GM19455 (cell line): ENCODE data around the gene GRK1.

Experiments used
- ATAC-seq: cut with Tn5 transposase; IDR thresholded peaks from one replicate; pipeline ENCODE4 v1.9.1; 2021; ENCODE audit not compliant: unreplicated experiment

GRK1 gene

GRCh38 chr13:113649212-113649611 is 17.8 kb upstream of the GRK1 start:
- no peak for ATAC-seq

- no peak for ATAC-seq
These were observed 16.7 kb upstream of the GRK1 start for GRCh38 chr13:113650275-113650674.

DNA sequence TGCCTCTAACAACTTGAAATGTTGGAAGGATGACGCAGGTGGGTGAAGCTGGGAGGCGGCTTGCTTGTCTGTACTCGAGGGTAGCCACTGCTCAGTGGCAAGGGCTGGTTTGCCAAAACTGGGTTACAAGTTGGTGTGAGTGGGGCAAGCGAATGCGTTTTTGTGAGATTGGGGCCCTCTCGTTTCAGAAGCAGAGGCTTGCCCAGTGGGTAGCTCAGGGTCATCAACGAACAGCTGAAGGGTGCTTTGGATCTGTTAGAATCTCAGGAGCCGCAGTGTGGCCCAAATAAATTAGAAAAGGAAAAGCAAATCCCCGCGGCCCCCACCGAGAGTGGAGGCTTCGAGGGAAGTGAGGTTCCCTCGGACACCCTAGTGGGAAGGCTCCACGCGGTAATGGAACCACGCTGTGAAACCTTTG is 16.3 kb upstream of the GRK1 start:
- ATAC-seq = no peak

DNA sequence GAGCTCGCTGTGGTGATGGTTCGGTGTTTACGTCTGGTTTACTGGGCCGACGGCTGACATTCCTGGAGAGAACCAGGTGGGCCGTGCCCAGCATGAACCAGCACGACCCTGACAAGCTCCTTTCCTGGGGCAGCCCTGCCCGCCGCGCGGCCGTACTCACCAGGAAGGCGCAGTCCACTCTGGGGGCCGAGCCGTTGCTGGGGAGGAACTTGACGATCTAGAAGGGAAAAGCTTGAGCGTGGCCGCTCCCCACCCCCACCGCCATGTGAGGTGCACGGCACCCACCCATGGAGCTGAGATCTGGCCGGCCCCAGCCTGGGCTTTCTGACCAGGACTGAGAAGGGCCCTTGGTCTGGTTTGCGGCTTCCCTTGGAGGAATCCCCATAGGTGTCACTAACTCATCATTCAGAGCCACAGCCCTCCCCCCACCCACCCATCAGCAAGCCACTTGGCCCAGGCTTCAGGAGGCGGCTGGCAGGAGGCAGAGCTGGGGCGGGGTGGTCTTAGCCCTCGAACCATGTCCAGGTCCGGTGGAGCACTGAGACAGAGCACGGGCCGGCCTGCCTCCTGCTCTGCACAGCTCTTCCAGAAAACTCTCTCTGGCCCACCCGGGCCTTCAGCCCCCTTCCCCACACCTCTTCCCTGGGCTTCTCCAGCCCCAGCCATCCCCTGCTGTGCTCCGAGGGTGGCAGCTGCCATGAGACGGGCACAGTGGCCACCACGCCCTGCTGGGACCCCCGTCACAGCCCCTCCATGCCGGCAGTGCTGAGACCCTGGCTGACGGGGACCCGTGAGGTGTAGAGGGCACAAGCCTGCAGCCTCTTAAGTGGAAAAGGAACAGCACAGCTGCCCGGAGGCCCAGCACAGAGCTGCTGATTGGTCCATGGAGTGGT is 15.3 kb upstream of the GRK1 start:
- no peak for ATAC-seq

GRCh38 chr13:113652404-113653263 is 14.4 kb upstream of the GRK1 start:
- no peak for ATAC-seq

DNA sequence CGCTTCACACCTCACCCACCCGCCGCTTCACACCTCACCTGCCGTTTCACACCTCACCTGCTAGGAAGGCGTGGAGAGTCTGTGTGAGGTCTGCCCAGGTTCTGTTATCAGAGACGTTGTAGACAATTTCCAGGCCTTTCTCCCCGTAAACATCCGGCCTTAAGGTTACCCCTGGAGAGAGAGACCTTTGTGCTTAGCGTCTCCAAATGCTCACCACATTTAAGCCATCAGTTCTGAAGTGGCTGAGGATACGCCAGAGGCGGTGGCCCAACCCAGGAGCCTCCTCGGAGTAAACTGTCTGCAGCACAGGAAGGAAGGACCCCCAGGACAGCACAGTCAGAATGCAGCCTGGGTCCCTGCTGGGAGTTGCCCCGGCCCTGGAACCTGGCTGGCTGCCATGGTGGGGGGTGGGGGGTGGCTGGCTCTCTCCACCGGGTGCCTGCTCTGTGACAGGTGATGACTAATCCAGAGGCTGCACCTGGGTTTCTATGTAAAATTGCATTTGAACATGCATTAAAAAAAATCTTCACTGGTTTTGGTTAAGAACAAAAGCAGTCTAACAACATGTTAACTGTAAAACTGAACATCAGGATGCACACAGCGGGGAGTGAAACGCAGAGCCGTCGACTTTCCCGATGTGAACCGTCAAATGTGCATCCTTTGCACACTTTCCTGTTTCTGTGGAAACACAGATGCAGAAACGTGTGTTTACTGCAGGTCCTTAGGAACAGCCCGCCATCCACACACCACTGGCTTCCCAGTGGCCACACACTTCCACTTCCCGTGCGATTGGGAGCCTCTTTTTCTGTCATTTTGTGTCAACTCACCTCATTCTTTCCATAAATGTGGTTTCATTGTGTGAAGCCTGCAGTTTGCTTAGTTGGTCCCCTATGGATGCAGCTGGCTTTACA is 13.5 kb upstream of the GRK1 start:
- ATAC-seq = no peak

- ATAC-seq = no peak
These were observed 12.9 kb upstream of the GRK1 start for GRCh38 chr13:113654175-113654560.

DNA sequence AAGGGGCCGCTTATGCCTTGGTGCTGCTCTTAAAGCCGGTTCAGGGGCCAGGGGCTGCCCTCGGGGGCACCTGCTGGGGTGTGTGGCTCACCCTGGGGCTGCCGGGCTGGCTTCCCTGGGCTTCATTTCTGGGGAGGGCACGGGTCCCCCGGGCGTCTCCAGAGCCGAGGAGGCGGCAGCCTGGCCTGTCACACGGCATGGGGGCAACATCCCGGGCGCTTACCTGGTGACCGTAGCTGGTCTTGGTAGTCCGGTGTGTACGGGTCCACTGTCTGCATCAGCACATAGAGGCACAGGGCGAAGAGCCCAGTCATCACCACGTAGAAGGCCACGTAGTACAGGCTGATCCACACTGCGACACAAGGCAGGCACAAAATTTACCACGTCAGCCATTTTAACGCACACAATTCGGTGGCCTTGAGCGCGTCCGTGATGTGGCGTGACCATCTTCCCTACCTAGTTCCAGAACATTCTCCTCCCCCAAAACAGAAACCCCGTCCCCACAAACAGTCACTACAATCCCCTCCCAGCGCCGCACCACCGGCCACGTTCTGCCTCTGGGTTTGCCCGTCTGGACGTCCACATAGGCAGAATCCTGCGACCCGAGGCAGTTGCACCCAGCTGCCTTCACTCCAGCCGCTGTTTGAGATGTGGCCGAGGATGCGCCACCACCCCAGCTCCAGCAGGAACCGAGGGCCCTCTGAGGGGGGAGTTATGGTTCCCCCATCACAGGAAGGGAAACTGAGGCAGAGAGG is 12.3 kb upstream of the GRK1 start:
- no peak for ATAC-seq

GRCh38 chr13:113655346-113656002 is 11.5 kb upstream of the GRK1 start:
- no peak for ATAC-seq

DNA sequence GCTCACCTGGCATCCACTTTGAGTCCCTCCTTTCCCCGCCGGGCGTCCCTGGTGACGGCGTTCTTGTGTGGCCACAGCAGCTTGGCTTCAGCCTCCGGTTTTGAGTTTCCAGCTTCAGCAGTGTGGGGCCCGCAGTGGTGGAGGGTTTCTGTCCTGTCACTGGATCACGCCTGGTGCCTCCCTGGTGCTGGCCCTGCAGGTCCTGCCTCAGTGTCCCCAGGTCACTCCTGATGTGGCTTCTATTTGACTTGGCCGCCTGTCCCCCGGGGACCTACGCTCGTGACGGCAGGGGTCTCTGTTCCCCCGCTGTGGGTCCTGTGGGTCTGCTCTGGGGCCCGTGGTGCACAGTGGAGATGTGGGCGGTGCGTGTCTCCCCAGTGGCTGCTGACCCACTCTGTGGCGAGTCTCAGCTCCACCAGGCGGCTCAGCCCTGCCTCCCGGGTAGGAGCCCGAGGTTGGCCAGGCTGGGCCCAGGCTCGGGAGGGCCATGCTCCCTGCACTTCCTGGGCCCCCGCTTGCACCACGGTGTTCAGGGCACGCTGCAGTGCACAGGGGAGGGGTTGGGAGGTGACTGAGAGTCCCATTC is 10.9 kb upstream of the GRK1 start:
- no peak for ATAC-seq

GRCh38 chr13:113656831-113657671 is 10.0 kb upstream of the GRK1 start:
- ATAC-seq = no peak

GRCh38 chr13:113657851-113658741 is 8.9 kb upstream of the GRK1 start, which contains the start of gene ATP4B:
TSS of gene ATP4B (minus strand) at chr13:113658198. CDS start at chr13:113658144, 54 bp downstream.
- ATAC-seq = no peak

GRCh38 chr13:113658836-113659235 is 8.2 kb upstream of the GRK1 start:
- ATAC-seq = no peak

DNA sequence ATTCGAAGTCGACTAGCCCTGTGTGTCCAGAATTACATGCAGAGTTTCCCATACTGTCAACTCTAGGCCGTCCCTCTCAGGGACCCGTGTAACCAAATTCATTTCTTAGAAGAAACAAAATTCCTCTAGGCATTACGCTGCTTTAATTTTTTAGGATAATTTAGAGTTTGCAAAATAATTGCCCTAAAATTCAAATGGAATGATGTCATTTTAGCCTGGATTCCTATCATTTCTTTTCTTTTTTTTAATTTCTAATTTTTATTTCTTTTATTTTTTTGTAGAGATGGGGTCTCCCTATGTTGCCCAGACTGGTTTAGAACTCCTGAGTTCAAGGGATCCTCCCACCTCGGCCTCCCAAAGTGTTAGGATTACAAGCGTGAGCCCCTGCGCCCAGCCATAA is 7.7 kb upstream of the GRK1 start:
- ATAC-seq = no peak

DNA sequence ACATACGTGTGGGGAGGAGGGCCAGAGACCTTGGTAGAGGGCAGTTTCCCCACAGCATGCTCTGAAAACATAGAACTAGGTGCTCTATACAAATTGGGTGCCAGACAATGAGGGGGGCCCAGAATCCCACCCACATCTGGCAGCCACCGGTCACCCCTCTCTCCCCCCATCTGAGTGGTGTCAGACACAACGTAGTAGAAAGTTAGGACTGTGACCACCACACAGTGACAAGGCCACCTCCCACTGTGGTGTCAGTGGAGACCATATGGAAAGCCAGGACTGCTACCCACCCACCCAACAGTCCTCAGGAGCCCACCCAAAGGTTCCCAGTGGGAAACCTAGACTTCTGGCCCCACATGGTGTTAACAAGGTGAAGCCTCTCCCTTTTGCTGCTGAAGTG is 7.0 kb upstream of the GRK1 start:
- ATAC-seq = no peak

DNA sequence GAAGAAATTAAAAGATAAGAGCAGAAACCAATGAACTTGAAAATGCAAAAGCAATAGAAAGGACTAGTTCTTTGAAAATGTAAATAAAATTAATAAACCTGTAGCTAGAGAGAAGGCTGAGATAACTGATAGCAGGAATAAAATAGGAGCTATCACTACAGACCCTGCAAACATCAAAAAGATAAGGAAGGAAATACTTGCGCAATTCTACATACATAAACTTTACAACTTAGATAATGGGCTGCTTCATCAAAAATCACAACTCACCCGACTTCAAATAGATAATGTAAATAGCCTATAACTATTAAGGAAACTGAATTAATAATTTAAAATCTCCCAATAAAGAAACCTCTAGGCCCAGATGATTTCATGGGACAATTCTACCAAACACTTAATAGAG is 5.5 kb upstream of the GRK1 start:
- no peak for ATAC-seq

DNA sequence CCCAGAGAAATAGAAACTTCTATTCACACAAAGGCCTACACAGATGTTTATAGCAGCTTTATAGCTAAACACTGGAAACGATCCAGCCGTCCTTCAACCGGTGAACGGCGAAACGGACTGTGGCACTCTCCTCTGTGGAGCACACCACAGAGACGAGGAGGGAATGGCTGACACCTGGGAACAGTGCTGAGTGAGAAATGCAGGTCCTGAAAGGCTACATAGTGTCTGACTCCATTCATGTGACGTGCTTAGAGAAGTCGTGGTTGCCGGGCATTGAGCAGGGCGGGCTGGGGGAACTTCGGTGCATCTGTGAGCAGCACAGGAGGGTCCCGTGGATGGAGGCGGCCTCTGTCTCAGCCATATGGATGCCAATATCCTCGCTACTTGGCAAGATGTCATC is 3.1 kb upstream of the GRK1 start:
- no peak for ATAC-seq
